ENCODE results near the gene AMOT. TPM values are rescaled to one million over a fixed set of nuclear protein-coding genes. Genes with fewer than 3 reads are reported as not detected.

AMOT gene
- total RNA-seq, 1 donor from 2014 or later, result 9.9 TPM

DNA sequence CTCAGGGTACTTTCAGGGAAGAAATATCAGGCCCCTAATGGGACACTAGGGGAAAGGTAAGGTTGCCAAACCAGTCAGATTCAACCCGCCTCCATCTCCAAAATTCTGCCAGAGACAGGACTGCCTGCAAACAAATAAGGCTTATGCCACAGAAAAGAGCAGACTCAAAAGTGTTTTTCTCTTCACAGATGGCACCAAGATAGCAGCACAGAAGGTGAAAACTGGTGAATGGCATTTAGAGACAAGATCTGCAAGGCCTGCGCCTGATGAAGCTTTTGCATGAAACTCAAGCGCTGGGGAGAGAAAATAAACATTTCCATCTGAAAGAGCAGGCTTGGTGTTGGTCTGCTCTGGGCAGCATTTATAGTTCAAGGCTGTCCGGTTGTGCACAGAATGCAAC lies 27.9 kb downstream of the AMOT start:
- no peak for DNase-seq (ENCODE audit: missing footprints)
- intact Hi-C loops (cut with DNase I), result no loop called here
- ATAC-seq, result no peak

DNA sequence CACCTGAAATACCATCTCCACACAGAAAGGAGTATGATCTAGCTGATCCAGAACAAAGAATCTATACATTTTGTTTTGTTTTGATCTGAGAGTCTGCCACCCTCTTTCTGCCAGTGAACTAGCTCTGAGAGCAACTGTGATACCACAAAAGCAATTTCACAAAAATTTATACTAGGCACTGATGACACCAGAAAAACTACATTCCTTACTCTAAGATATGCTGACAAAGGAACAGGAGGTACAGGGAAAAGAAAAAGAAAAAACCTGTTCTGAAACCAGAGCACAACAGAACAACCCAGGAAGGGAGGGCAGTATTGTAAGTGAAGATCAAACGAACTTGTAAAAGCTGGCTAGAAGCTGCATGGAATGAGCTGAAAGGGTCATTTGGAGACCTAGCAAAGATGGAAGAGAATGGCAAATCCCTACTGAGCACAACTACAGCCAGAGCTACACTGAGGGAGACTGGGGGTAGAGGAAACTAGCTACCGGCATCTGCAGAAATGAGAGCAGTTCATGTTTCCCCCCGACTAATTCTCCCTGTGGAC lies 31.9 kb downstream of the AMOT start:
- ATAC-seq (no peak), DNase-seq (ENCODE audit: missing footprints) (no peak)
- intact Hi-C loops (cut with DNase I), result no loop called here

DNA sequence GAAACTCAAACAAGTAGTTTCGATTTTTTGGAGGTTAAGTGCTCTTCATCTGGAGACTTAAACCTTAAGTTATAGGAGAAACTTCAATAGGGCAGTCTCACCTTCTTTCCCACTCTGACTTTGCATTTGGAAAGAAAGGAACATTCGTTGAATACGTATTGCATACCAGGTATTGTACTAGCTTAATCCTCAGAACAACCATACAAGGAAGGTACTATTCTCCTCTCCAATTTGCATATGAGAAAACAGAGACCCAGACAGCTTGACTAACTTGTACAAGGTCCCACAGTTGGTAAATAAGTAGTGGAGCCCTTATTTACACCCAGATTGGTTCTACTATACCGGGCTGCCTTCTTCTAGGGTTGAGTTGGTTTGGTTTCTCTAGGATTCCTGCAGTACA lies 32.6 kb downstream of the AMOT start:
- ATAC-seq, result no peak
- no peak for DNase-seq (ENCODE audit: missing footprints)

DNA sequence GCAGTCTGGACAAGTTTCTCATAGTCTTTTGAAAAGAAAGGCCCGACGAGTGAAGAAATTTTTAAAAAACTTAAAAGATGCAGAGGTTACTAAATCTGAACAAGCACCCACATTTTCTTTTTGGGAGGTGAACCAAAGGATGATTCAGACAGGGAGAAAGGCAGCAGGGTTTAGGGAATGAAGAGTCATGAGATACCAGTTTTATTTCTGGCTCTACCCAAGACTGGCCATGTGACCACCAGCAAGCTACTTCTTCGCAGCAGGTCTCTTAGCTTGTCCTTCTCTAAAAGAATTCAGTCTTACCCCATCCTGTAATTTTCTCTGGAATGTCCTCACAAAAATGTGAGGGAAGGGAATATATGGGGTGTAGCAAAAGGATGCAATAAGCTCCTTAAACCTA lies 37.6 kb downstream of the AMOT start:
- no peak for ATAC-seq
- intact Hi-C loops (cut with DNase I), result no loop called here

More for the DNA sequence above, 32.6 kb downstream of the AMOT start:
- intact Hi-C loops (cut with DNase I), result no loop called here

DNA sequence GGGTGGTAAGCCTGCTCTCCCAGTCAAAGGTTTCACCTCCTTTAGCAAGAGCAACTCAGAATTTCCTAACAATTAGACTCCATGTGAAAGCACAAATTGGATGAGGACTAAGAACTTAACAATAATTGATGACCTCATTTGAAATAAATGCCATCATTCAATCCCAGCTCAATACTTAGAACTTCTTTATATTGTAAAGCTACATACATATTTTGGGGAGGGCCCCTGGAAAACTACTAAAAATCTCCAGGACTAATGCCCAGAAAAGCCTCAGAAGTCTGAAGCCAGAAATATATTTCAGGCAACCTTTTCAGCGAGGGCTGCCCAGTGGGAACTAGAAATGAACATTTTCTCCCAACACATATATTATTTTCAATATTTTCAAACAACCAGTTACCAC lies 38.1 kb downstream of the AMOT start:
- intact Hi-C loops (cut with DNase I), result no loop called here

More for the DNA sequence above, 37.6 kb downstream of the AMOT start:
- no peak for DNase-seq (ENCODE audit: missing footprints)

DNA sequence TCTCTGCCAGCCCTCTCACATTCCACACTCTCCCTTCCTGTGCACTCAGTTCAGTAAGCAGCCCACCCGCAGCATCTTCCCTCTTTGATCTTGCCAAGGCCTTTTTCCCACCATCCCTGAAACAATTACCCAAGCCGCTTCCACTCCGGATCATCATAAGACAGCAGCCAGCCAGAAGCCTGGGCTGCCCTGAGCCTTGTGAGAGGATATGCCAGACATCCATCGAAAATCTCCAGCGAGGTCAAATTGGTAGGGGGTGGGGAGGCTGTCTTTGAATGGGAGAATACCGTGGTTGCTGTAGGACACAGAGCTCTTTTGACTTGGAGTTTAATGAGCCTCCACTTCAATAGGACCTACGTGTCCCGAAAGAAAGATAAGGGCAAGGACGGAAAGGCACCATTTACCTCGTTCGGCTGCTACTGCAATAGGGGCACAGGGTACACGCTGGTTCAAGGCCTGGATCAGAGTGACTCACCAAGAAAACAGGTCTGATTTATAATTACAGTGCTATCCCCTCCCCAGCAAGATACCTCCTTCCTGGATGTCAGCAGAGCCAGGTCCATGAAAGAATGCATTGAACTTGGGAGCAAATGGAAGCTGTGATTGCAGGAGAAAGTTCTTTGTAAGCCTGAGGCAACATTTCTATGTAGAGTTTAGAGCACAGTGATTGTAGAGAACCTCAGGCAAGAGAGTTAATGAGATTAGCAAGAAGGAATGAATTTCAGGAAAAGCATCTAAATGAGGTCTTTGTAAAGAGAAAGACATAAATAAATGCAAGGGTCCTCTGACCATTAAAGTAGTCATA lies 39.5 kb downstream of the AMOT start:
- ATAC-seq, result no peak
- intact Hi-C loops (cut with DNase I), result no loop called here
- DNase-seq (ENCODE audit: missing footprints), result no peak

More for the DNA sequence above, 38.1 kb downstream of the AMOT start:
- DNase-seq (ENCODE audit: missing footprints) (no peak), ATAC-seq (no peak)

DNA sequence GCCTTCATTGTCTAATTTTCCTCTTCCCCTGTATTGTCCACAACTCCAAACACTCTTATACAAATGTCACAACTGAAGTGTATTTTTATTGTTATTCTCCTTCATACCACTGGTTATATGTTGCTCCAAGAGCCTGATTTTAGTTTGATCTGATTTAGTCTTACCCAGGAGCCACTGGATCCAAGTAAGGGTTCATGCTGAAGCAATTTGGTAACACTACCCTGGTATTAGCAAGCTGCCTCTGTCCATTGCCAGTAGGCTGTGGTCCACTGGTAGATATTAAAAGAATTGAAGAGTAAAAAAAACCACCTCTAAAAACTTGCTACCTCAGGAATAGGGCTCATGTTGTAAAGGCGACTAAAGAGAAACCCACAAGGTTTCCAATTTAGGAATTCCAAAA lies 41.2 kb downstream of the AMOT start:
- DNase-seq (ENCODE audit: missing footprints) (no peak), ATAC-seq (no peak)
- intact Hi-C loops (cut with DNase I), result no loop called here

DNA sequence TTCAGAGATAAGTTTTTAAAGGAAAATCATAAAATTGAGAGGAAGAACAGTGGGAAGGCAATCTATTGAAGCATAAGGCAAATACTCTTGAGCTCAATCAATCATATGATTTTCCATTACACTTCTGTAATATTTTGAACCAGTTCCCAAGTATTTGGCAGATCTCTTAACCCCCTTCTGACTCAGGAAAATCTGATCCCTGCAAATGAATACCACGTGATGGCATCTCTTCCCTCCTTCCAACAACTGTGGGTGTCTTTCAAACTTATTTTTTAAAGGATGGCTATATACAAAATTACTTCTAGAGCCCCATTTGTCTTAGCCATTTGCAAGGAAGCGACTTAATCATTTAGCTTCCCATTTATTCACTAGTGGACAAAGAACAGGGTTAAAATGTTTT lies 41.9 kb downstream of the AMOT start:
- intact Hi-C loops (cut with DNase I), result no loop called here
- ATAC-seq, result no peak
- no peak for DNase-seq (ENCODE audit: missing footprints)

DNA sequence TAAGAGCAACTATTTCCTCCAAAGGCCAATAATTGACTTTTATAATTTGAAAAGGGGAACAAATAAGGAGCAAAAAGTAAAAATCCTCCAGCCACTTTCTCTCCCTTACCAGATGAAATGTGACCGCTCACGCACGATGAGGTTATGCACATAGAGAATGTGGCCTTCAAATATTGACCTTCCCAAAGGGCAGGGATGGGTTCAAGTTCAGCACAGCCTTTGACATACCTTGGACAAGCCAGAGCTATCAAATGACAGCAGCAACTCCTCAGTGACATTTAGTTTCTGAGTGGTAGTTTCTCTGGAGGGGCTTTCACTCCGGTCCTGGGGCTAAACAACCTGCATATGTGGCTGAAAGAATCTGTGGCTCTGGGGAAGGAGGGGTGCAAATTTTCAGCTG lies 50.7 kb downstream of the AMOT start:
- intact Hi-C loops (cut with DNase I), result no loop called here

DNA sequence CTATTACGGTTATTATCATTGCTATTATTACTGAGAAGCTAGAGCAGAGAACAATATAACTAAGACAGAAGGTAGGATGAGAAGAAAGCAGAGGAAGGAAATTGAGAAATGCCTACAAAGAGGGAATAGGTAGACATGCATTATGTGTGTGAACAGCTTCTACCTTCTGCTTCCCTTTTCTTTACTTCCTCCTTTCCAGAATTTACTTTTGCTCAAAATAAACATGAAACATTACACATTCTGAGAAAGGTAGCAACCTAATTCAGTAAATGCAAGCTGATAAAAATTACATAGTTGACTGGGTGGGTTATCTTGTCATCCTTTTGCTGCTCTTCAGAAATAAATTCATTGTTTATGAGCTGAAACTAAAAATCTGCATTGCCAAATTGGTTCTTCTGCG lies 54.6 kb downstream of the AMOT start:
- DNase-seq (ENCODE audit: missing footprints), result no peak
- no peak for ATAC-seq
- intact Hi-C loops (cut with DNase I), result no loop called here

More for the DNA sequence above, 50.7 kb downstream of the AMOT start:
- ATAC-seq, result no peak
- no peak for DNase-seq (ENCODE audit: missing footprints)

DNA sequence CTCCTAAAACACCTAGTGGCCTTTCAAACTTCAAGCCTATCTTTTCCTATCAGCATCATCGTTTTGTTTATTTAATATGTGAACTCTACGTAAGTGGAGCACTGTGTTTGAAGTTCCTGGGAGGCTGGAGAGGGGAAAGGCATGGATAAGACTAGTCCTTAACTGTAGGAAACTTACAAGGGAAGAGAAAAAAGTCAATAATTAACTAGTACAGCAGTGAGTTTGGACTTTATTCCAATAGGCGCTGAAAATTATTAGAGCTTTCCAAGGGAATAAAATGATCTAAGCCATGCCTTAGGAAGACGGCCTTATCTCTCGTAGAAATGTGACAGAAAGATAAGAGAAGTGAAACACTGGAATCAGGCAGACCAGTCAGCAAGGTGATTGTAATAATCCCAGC lies 55.3 kb downstream of the AMOT start:
- ATAC-seq (no peak), DNase-seq (ENCODE audit: missing footprints) (no peak)
- intact Hi-C loops (cut with DNase I), result no loop called here

DNA sequence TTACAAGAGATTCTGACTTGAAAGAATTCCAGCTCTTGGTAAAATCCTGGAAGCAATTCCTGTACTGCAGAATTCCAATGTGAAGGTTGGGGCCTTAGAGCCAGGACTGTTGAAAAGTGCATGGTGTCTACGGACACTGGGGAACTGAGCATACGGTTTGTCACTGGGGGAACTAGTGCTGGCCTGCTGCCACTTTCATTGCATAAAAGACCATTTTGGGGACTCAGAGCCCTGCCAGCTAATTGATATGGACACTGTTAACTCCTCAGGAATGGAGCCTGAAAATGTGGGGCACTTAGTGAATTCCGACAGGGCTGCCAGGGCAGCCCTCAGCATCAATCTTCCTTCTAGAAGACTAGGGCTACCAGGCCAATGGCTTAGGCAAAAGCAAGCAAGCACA lies 55.9 kb downstream of the AMOT start:
- intact Hi-C loops (cut with DNase I), result no loop called here
- ATAC-seq, result no peak

DNA sequence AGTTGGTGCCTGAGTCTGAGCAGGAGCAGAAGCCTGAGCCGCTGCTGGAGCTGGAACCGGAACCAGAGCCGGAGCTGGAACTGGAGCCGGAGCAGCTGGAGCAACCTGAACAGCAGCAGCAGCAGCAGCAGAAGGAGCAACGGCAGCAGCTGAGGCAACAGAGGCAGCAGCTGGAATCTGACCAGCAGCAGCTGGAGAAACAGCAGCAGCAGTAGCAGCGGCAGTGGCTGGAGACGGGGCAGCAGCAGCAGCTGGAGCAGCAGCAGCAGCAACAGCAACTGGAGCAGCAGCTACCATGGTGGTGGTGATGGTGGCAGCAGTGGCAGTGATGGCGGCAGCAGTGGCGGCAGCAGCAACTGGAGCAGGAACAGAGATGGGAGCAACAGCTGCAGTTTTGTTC lies 61.5 kb downstream of the AMOT start:
- intact Hi-C loops (cut with DNase I), result no loop called here
- ATAC-seq (no peak), DNase-seq (ENCODE audit: missing footprints) (no peak)

More for the DNA sequence above, 55.9 kb downstream of the AMOT start:
- no peak for DNase-seq (ENCODE audit: missing footprints)

DNA sequence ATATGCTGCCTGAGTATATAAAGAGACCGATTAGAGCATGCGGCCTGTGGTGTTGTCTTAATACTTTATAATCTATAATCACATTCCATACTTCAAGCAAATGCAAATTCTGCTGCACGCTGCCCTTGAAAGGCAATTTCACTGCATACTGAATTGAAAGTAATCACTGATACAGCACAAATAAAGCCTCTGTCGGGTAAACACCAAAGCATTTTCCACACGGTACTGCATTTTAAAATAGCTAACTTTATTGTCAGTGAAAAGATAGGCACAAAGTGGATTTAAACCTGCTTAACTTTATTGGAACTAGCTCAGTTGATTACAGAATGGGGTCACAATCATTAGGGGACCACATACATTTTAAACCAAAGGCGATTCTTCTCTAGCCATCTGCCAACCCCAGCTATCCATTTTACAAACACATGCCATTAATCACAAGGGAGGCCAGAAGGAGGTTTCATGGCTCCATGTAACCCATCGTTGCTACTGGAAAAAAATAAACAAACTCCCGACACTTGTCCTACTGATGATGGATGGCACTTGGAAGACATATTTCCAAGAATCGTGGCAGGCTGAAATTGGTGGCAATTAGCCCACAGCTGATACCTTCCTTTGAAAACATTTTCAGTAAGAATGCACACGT lies 65.9 kb downstream of the AMOT start:
- no peak for ATAC-seq
- DNase-seq (ENCODE audit: missing footprints), result no peak
- intact Hi-C loops (cut with DNase I), result no loop called here

DNA sequence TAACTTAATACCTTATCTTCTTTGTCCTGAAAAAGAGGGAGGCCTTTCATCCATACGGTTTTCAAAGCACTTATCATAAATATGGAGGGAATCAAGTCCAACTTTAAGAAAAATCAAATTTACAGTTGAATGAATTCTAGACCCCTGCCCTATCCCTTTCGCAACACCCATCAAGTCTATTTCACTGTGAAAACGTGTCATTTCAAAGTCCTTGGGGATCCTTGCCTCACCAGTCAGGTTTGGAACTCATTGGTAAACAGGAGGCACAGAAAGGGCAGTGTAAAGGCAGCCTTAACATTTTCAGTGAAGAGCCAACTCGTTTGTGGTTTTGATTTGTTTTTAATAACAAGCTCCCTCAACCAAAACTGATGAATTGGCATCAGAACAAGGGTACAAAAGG lies 66.5 kb downstream of the AMOT start:
- DNase-seq (ENCODE audit: missing footprints) (no peak), ATAC-seq (no peak)
- intact Hi-C loops (cut with DNase I), result no loop called here

DNA sequence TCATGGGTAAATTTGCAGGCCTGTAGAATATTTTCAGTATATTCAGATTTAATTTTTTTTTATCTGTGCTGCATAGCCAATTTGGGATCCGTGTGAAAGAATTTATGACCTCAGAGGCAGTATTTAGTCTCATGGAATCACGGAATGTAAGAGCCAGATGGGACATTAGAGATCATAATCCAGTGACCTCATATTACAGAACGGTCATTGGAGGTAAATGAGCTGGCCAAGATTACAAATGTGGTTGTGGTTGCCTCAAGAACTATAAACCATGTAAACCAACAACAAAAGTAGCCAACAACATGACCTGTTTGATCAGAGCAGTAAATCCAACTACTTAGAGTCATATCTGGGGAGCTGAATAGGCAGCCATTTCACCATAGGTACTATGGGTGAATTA lies 71.6 kb downstream of the AMOT start:
- intact Hi-C loops (cut with DNase I), result no loop called here
- ATAC-seq (no peak), DNase-seq (ENCODE audit: missing footprints) (no peak)

DNA sequence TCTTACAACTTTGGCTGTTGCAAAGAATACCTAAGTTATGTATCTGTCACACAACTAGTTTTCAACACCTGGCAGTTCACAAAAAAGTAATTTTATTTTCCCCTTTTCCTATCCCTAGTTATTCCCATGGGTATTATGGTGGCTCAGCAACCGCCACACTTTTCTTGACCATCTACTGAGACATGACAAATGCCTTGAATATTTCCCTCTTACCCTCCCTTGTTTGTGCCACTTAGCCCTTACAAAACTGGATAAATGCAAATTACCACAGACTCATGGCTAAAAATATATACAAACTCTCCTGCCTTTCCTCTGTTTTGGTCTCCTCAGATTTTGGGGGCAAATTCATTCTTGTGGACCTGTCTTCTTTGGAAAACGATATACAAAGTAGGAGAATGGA lies 72.1 kb downstream of the AMOT start:
- no peak for DNase-seq (ENCODE audit: missing footprints)
- no peak for ATAC-seq
- intact Hi-C loops (cut with DNase I), result no loop called here

DNA sequence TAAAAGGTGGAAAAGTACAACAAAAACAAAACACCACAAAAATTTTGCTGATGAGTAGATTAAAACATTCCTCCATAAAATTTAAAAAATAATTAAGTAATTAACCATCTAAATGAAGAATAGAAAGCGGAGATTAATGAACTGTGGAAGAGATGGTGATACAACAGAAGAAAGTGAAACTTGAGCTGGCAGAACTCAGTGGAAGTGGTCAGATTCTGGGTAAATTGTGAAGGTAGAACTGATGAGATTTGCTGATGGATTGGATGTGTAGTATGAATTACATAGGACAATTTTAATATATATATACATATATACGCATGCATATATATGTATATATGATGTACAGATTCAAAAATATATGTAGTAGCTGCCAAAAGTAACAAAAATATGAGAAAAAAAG lies 73.9 kb downstream of the AMOT start:
- no peak for ATAC-seq
- DNase-seq (ENCODE audit: missing footprints), result no peak
- intact Hi-C loops (cut with DNase I), result no loop called here

DNA sequence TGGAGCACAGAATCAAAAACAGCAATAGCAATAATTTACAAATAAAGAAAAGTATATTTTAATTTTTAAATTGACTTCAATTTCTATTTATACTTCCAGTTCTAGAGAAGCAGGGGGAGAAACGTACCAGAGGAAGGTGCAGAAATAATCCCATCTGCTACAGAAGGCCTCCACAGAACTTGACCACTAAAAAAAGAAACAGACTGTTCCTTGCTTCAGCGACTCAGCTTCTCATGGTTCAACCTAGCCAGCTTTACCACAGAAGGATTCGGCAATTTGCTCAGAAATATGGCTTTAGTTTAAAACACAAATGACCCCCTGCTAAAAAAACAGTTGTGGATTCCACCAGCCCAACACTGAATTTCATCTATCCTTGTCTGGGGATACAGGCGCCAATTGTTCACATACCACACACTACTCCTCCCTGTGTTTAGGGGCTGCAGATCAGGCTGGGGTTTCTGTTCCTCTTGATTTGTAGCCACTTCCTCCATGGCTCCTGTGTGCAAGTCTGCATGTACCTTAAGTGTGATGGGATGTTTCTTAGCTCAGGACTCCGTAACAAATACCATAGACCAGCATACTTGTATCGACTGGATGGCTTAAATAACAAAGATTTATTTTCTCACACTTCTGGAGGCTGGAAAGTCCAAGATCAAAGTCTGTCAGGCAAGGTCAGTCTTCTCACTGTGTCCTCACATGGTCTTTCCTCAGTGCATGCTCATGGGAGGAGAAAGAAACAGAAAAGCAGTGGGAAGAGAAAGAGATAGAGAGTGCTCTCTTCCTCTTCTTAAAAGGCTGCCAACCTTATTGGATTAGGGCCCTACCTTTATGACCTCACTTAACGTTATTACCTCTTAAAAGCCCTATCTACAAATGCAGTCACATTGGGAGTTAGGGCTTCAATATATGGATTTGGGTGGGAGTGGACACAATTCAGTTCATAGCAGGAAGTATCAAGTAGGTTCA lies 79.1 kb downstream of the AMOT start:
- intact Hi-C loops (cut with DNase I), result no loop called here
- no peak for DNase-seq (ENCODE audit: missing footprints)
- ATAC-seq, result no peak

All from Right ventricle myocardium inferior (tissue), 1 donor.